DMS53 treated with DMSO at 0.1 percent for 48 hours (cell line): Measurements from ENCODE around the gene KCNQ1.

ENCODE experiments used
- DNase-seq: peaks from one replicate; lab custom pipeline; 2025; ENCODE audit not compliant: unreplicated experiment; lab: John Stamatoyannopoulos, UW

KCNQ1 gene

GRCh38 chr11:2440646-2441045 is 4.2 kb upstream of the KCNQ1 start:
- DNase-seq = no peak

GRCh38 chr11:2441171-2441570 is 3.6 kb upstream of the KCNQ1 start:
- DNase-seq = no peak

- DNase-seq = no peak
Observed at GRCh38 chr11:2442589-2442988, 2.2 kb upstream of the KCNQ1 start.

- DNase-seq = no peak
Observed at GRCh38 chr11:2443406-2443805, 1.4 kb upstream of the KCNQ1 start.

- no peak for DNase-seq
Observed at GRCh38 chr11:2443881-2444820, 657 bp upstream of the KCNQ1 start, which contains the start of gene TRPM5. Gene TRPM5, minus strand, starts transcription at chr11:2444514. Its CDS starts 21,478 bp downstream, at chr11:2423036.

- no peak for DNase-seq
Observed at GRCh38 chr11:2445746-2446551, 1.1 kb downstream of the KCNQ1 start.

GRCh38 chr11:2446590-2447252 is 1.9 kb downstream of the KCNQ1 start:
- DNase-seq = no peak

- no peak for DNase-seq
Observed at GRCh38 chr11:2447253-2447950, 2.6 kb downstream of the KCNQ1 start.

- no peak for DNase-seq
Observed at GRCh38 chr11:2447951-2448650, 3.3 kb downstream of the KCNQ1 start.

GRCh38 chr11:2448661-2449547 is 4.1 kb downstream of the KCNQ1 start:
- no peak for DNase-seq

- no peak for DNase-seq
Observed at GRCh38 chr11:2449548-2450320, 4.9 kb downstream of the KCNQ1 start.

- no peak for DNase-seq
Observed at GRCh38 chr11:2450321-2451041, 5.7 kb downstream of the KCNQ1 start.

- no peak for DNase-seq
Observed at GRCh38 chr11:2451336-2451735, 6.5 kb downstream of the KCNQ1 start.

- DNase-seq = no peak
Observed at GRCh38 chr11:2451916-2452315, 7.1 kb downstream of the KCNQ1 start.

GRCh38 chr11:2452321-2453012 is 7.7 kb downstream of the KCNQ1 start:
- DNase-seq = no peak

GRCh38 chr11:2453436-2453835 is 8.6 kb downstream of the KCNQ1 start:
- no peak for DNase-seq

- no peak for DNase-seq
Observed at GRCh38 chr11:2458321-2458720, 13.5 kb downstream of the KCNQ1 start.
